Neural cell (in vitro differentiated cells): ENCODE results near the gene N4BP2L1. TPM values are rescaled to one million over a fixed set of nuclear protein-coding genes. Genes with fewer than 3 reads are reported as not detected.

ENCODE experiments used
- H2AFZ ChIP-seq: fragments of 200-600, 300-800 bp; sonication (generic), shearing (Covaris generic); 2 replicates; pipeline ENCODE4 v1.6.0; 2014; ENCODE audit warnings: low read depth, mild to moderate bottlenecking, antibody characterized with exemption, low read length, moderate library complexity
- H3F3A ChIP-seq: fragments of 200-600 bp; shearing (Covaris generic); 2 replicates; pipeline ENCODE4 v1.6.1; 2016; ENCODE audit warnings: mild to moderate bottlenecking, moderate library complexity, mixed read lengths, antibody characterized with exemption, low read length; ENCODE audit not compliant: insufficient read depth, poor library complexity, severe bottlenecking
- H3K27ac ChIP-seq: fragments of 200-600, 300-800 bp; sonication (generic), shearing (Covaris generic); 2 replicates; pipeline ENCODE4 v1.5.1; 2014; ENCODE audit warnings: mild to moderate bottlenecking, low read length, moderate library complexity
- H3K27me3 ChIP-seq: fragments of 300-800, 200-600 bp; sonication (generic), shearing (Covaris generic); 2 replicates; pipeline ENCODE4 v1.6.0; 2014; ENCODE audit warnings: mild to moderate bottlenecking, low read depth, low read length, moderate library complexity; ENCODE audit not compliant: insufficient read depth
- H3K36me3 ChIP-seq: fragments of 300-800, 200-600 bp; sonication (generic), shearing (Covaris generic); 2 replicates; pipeline ENCODE4 v1.5.1; 2014; ENCODE audit warnings: mild to moderate bottlenecking, antibody characterized with exemption, low read length, moderate library complexity; ENCODE audit not compliant: insufficient read depth
- H3K4me2 ChIP-seq: fragments of 300-800, 200-600 bp; sonication (generic), shearing (Covaris generic); 2 replicates; pipeline ENCODE4 v1.6.0; 2014; ENCODE audit warnings: mild to moderate bottlenecking, low read length
- H3K4me3 ChIP-seq: fragments of 300-800, 200-600 bp; sonication (generic), shearing (Covaris generic); 2 replicates; pipeline ENCODE4 v1.5.1; 2014; ENCODE audit warnings: mild to moderate bottlenecking, low read length, moderate library complexity
- H3K79me2 ChIP-seq: fragments of 200-600 bp; shearing (Covaris generic); replicated peaks from 2 replicates; pipeline ENCODE4 v1.6.0; 2014; ENCODE audit warnings: mild to moderate bottlenecking, low read length, moderate library complexity; ENCODE audit not compliant: insufficient read depth
- H3K9ac ChIP-seq: fragments of 300-800, 200-600 bp; sonication (generic), shearing (Covaris generic); 2 replicates; pipeline ENCODE4 v1.6.1; 2016; ENCODE audit warnings: mild to moderate bottlenecking, low read length, mixed read lengths
- H3K9me2 ChIP-seq: fragments of 200-600 bp; shearing (Covaris generic); 2 replicates; pipeline ENCODE4 v1.6.1; 2016; ENCODE audit warnings: mild to moderate bottlenecking, low read length, mixed read lengths; ENCODE audit not compliant: insufficient read depth
- H3K9me3 ChIP-seq: fragments of 200-600, 300-800 bp; sonication (generic), shearing (Covaris generic); 2 replicates; pipeline ENCODE4 v1.6.1; 2016; ENCODE audit warnings: mild to moderate bottlenecking, mixed run types, low read length, moderate library complexity, mixed read lengths
- H4K20me1 ChIP-seq: fragments of 200-600 bp; shearing (Covaris generic); 2 replicates; pipeline ENCODE4 v1.6.1; 2016; ENCODE audit warnings: mild to moderate bottlenecking, mixed run types; ENCODE audit not compliant: insufficient read depth
- CTCF ChIP-seq: fragments of 450-650 bp; IDR thresholded peaks from 2 replicates; pipeline ENCODE4 v1.5.1; 2014; ENCODE audit warnings: antibody characterized with exemption, mild to moderate bottlenecking, moderate library complexity; ENCODE audit not compliant: poor library complexity, severe bottlenecking
- EP300 ChIP-seq: fragments of 450-650 bp; conservative IDR thresholded peaks from 2 replicates; pipeline ENCODE4 v1.6.1; 2014; ENCODE audit warnings: antibody characterized with exemption, mild to moderate bottlenecking, moderate library complexity; ENCODE audit not compliant: poor library complexity, severe bottlenecking
- EZH2 ChIP-seq: fragments of 200-600, 300-800 bp; shearing (Covaris generic), sonication (generic); IDR thresholded peaks from 2 replicates; pipeline ENCODE4 v1.6.1; 2014; ENCODE audit warnings: antibody characterized with exemption, low read length, borderline replicate concordance, mild to moderate bottlenecking; ENCODE audit not compliant: insufficient read depth, poor library complexity, severe bottlenecking
- MXI1 ChIP-seq: fragments of 450-650 bp; conservative IDR thresholded peaks from 2 replicates; pipeline ENCODE4 v1.6.1; 2014; ENCODE audit warnings: antibody characterized with exemption, mild to moderate bottlenecking; ENCODE audit not compliant: poor library complexity, severe bottlenecking
- POLR2AphosphoS5 ChIP-seq: IDR thresholded peaks from 2 replicates; pipeline ENCODE4 v1.6.1; 2012
- RAD21 ChIP-seq: fragments of 450-650 bp; conservative IDR thresholded peaks from 2 replicates; pipeline ENCODE4 v1.6.1; 2014; ENCODE audit warnings: antibody characterized with exemption, mild to moderate bottlenecking, moderate library complexity
- REST ChIP-seq: IDR thresholded peaks from 2 replicates; pipeline ENCODE4 v1.6.1; 2012; ENCODE audit warnings: borderline replicate concordance
- SMC3 ChIP-seq: fragments of 450-650 bp; conservative IDR thresholded peaks from 2 replicates; pipeline ENCODE4 v1.6.1; 2014; ENCODE audit warnings: antibody characterized with exemption, mild to moderate bottlenecking, moderate library complexity; ENCODE audit not compliant: poor library complexity
- TAF1 ChIP-seq: IDR thresholded peaks from 2 replicates; pipeline ENCODE4 v1.6.1; 2012; ENCODE audit warnings: low read depth
- polyA plus RNA-seq: library from polyadenylated mRNA; depleted of rRNA; stranded (reverse); fragments of >200 nt; gene quantifications from 2 replicates; pipeline ENCODE4 v1.2.3, GENCODE V29; 2014

The N4BP2L1 gene
- polyA plus RNA-seq, 1 donor from 2014 or later: 6.1 TPM

- Histone ChIP-seq H4K20me1 (no peaks in the 10 kb centered on the region), H3K9me3 (no peaks in the 10 kb centered on the region), H2AFZ (no peak overlapping the region), H3F3A (no peaks in the 10 kb centered on the region), H3K79me2 (no peaks in the 10 kb centered on the region), H3K36me3 (no peaks in the 10 kb centered on the region), H3K4me2 (no peak overlapping the region), H3K9ac (no peak overlapping the region), H3K9me2 (no peaks in the 10 kb centered on the region), H3K27me3 (peaks cover 7% of the 10 kb centered on the region), H3K27ac (no peak overlapping the region), H3K4me3 (no peak overlapping the region)
- TF ChIP-seq POLR2AphosphoS5: no peak
- TF ChIP-seq REST: no peak
- no peak for TF ChIP-seq TAF1
- TF ChIP-seq MXI1: no peak
- no peak for TF ChIP-seq EZH2
- no peak for TF ChIP-seq CTCF
- TF ChIP-seq EP300: no peak
These were observed 19.5 kb downstream of the N4BP2L1 start for GRCh38 chr13:32408296-32409000.

- no peak overlapping the region for H3K9ac ChIP-seq
These were observed 20.1 kb downstream of the N4BP2L1 start for GRCh38 chr13:32407854-32408253.

More at GRCh38 chr13:32407854-32408253, 20.1 kb downstream of the N4BP2L1 start:
- Histone ChIP-seq H3F3A (no peaks in the 10 kb centered on the region), H3K9me3 (no peaks in the 10 kb centered on the region), H3K27me3 (peaks cover 7% of the 10 kb centered on the region), H3K36me3 (no peaks in the 10 kb centered on the region), H2AFZ (no peak overlapping the region), H3K27ac (no peak overlapping the region), H3K4me2 (no peak overlapping the region), H4K20me1 (no peaks in the 10 kb centered on the region), H3K79me2 (no peaks in the 10 kb centered on the region), H3K4me3 (no peak overlapping the region), H3K9me2 (no peaks in the 10 kb centered on the region)
- no peak for TF ChIP-seq MXI1
- TF ChIP-seq TAF1: no peak
- TF ChIP-seq EP300: no peak
- TF ChIP-seq EZH2: no peak
- no peak for TF ChIP-seq POLR2AphosphoS5
- no peak for TF ChIP-seq SMC3
- TF ChIP-seq RAD21: no peak
- no peak for TF ChIP-seq CTCF
- no peak for TF ChIP-seq REST
